ENCODE data around the gene BCL2L2.

- TF ChIP-seq SP1 (IDR thresholded peaks at IDR 0.05): no peak
- no peak for TF ChIP-seq CTCF (IDR thresholded peaks at IDR 0.05; ENCODE audit: low read depth, low read length, missing input control)
- TF ChIP-seq RAD21 (IDR thresholded peaks at IDR 0.05): no peak
- no peak for TF ChIP-seq ATF3 (IDR thresholded peaks at IDR 0.05)
- no peak for TF ChIP-seq RXRA (IDR thresholded peaks at IDR 0.05)
- TF ChIP-seq REST (IDR thresholded peaks at IDR 0.05): no peak
- TF ChIP-seq YY1 (IDR thresholded peaks at IDR 0.05): no peak
- no peak for TF ChIP-seq GABPA (IDR thresholded peaks at IDR 0.05 in 1 of 2, conservative IDR thresholded peaks at IDR 0.05 in 1 of 2)
- TF ChIP-seq TAF1 (conservative IDR thresholded peaks at IDR 0.05): no peak
- no peak for TF ChIP-seq EGR1 (IDR thresholded peaks at IDR 0.05; ENCODE audit: low read depth in 2 of 2)
- no peak for TF ChIP-seq MAX (IDR thresholded peaks at IDR 0.05)
Measured at GRCh38 chr14:23296012-23296777, 10.4 kb upstream of the BCL2L2 start.
